HG02798 (cell line): Measurements from ENCODE around the gene ACSL6.

Experiments
- ATAC-seq: cut with Tn5 transposase; IDR thresholded peaks from one replicate; pipeline ENCODE4 v1.9.1; 2021; ENCODE audit warnings: mild to moderate bottlenecking; ENCODE audit not compliant: unreplicated experiment, poor library complexity

ACSL6 gene

DNA sequence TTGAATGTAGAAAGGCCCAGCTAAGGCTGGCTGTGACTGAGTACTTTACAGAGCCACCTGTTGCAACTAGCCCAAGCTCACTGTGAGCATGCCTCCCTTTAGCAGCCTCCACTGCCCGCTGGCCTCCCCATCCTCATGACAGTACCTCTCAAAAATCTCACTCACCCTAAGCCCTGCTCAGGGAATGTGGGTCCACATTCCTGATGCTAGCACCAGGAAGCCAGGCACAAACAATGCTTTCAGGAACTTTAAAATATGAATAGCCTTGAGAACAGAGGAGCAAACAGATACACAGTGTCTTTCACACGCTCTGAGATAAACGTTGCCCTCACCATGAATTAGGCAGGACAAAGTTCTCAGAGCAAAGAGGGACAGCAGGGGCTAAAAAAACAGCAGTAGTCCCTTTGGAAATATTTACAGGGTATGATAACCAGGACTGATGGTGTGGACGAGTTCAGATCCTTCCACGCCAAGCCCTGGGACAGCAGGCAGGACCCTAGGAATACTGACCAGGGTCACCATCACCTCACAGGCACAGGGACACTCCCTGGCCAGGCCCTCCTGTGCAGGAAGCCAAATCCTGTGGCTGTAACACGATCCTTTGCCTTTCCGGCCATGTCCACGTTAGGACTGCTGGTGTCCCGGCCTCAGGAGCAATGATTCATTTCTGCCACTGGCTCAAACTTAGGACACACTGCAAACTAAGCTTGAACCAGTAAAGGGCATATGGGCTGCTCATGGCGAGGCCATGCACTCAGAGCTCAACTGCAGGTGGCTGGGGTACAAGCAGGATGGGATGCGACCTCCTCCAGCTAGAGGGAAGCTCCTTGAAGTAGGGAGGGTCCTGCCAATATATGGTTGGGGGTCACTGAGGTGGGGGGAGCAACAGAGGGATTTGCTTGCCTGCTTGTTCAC lies 9.6 kb downstream of the ACSL6 start:
- no peak for ATAC-seq

DNA sequence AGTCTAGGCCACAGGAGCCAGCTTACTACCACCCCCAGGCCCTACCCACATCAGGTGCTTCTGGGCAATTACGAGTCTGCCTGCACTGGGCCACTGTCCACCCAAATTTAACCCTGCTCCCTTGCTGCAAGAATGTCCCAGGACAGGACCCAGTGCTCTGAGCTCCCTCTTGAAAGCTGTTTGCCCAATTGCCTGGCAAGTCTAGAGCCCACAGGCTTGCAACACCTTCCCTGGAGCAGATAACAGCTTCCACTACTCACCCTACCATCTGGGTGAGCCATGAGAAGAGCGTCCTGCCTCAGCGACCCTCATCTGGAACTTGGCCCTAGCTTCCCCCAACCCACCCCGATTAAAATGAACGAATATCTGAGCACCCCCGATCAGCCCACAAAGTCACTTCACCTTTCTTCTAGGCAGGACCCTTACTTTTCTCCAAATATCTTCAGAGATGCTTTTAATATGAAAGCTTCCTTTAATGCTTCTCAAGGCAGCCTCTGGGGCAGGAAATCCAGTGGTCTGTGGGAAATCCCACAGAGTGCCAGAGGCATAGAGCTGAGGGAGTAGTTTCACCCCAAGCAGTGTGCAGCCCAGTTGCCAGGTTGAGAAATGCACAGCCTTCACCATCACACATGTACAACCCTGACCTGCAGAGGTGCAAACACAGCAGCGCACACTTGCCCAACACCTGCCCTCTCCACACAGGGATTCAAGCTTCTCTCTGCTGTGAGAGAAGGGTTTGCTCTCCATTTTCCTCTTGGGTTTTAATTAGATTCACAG lies 10.6 kb downstream of the ACSL6 start:
- no peak for ATAC-seq

DNA sequence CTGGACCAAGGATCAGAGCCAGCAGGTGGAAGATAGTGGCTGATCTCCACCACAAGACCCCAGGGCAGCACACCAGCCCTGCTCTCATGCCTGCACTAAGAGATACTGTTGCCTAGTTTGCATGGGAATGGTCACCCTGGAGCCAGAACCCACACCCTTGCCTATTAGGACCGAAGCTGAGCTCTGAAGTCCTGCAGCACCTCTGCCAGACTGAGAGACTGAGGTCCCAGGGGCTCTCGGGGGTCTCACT lies 11.3 kb downstream of the ACSL6 start:
- ATAC-seq: no peak

DNA sequence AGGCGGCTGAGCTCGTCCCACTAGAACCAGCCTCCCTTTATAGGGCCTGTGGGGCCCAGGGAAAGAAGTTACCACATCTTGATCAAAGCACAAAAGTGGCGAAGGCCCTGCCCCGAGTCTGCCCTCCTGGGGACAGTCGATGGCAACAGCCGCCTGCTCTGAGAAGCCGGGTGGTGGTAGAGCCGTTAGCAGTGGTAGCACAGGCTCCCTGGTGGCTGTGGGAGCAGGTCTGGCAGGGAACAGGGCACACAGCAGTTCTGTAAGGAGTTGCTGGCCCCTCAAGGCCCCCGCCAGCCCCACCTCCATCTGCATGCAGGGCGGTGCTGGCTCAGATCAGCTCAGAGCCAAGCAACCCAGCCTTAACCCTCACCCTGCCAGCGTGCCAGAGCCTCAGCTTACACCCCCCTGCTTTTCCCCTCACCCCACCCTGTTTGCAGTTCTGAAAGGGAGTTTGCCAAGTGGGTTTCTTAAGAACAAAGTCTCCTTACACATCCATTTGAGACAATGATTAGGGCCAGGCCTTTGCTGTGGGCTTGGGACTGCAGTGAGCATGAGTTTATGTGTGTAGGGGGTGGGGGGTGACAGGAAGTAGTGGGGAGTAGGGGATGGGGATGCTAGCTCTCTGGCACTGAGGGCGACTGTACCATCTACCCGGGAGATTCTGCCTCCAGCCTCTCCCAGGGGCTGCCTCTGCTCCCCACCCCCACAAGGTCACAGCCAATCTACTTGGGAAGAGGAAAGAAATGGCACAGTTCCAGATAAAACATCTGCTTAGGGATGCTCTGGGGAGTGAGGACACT lies 11.8 kb downstream of the ACSL6 start:
- ATAC-seq: no peak

DNA sequence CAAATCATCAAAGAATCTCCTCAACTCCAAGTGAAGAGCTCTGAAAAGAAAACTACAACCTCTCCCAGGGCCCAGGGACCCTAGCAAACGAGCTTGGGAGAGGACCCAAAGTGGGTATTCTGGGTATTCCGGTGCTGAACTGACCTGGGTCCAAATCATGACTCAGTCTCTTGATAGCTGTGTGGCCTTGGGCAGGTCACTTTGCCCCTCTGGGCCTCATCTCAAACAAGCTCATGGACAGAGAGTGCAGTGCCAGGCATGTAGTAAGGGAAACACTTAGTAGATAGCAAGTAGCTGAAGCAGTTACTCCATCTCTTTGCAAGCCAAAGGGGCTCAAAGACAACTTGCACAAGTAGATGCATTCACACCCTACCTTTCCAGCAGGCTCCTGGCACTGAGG lies 12.4 kb downstream of the ACSL6 start:
- no peak for ATAC-seq

DNA sequence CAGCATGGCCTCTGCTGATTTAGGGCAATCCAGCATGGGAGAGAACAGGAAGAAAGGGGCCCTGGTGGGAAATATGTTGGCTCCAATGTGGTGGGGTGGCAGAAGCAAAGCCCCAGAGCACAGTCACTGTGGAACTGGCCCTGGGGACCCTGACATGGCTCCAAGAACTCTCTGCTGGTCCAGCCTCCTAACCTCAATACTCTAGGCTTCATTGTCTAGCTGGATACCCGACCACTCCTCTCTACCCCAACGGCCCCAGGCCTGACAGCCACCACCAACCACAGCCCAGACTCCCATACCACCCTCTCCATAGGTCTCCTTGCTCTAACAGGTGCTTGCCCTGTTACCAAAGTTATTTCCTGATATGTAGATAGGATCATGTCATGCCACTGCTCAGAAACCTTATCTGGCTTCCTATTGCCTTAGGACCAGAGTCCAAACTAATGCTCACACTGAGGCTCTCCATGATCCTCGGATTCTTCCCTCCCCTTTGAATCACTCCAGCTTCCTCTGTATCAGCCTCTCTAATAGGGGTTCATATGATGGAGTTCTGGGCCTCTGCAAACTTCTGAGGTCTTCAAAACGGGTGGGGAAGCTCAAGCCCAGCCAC lies 12.9 kb downstream of the ACSL6 start:
- ATAC-seq: no peak

DNA sequence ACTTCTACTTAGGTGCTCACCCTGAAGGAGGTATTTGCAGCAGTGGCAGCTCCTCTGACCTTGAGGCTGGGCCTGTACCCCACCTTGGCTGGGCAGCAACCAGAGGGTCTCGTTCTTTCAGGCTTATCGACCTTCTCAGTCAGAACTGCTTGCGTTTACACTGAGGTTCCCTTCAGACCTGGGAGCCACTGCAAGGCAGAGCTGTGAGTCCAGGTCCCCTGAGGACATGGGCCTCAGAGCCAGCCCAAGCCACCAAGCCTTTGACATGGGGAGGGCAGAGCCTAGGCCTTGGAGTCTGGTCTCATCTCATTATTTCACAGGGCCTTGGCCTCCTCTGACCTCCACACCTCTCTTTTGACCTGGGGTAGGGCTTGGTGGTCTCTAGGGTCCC lies 13.7 kb downstream of the ACSL6 start:
- ATAC-seq: no peak

DNA sequence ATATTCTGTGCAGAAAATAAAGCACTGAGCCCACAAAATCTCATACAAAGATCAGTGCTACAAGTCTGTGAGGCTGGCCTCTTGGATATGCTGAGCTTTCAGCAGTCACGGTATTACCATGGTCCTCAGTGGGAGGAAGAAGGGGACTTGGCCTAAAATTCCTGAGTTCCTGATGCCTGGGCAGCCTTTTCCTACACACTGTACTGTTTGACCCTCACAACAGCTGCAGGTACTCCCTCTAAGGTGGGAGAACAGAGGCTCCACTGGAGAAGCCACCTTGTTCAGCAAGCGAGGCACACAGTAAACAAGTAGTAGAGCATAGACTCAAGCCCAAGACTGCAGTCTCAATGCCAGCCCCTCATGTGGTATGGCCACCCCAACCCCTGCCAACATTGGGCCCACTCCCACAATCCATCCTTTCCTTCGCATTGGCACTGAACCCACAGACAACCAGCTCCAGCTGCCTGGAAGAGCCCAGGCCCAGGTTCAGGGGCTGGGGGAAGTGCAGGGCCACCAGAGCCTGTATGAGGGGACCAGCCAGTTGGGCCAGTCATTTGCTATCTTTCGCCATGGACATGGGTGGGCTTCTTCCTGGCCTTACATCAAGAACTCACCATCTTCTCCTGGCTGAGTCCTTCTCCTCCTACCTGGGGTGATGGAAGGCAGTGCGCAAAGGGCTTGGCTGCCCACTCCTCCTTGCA lies 14.3 kb downstream of the ACSL6 start:
- ATAC-seq: no peak

DNA sequence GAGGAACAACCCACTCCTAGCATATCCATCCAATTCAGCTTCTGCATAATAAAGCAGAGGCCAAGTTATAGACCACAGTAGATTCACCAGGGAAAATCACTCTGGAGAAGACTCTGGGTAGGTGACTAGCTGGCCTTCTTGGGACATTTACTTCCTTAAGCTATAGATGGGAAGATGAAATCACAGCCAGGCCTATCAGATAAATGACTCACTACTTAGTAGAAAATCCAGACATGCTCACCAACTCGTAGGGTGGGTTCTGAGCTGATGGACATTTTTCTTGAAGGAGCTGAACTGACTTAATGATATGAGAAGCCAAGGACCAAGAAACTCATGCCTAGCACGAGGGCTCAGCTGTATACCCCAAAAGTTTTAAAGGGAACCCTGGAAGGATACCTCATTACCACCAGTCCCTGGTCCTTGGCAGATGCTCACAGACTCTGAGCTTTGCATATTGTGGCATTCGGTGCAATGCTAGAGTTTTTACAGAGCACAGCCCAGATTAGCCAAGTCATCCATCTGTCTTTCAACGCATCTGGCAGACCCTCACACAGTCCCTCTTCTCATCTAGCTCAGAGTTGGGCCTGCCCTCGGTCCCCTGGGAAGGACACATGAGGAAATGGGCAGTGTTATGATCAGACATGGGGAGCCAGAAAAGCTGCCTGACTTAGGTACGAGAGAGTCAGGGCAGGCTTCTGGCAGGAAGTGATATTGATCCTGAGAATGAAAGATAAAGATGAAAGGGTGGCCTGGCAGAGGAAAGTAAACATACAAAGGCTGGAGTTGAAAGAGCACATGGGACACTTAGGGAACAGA lies 15.0 kb downstream of the ACSL6 start:
- no peak for ATAC-seq

DNA sequence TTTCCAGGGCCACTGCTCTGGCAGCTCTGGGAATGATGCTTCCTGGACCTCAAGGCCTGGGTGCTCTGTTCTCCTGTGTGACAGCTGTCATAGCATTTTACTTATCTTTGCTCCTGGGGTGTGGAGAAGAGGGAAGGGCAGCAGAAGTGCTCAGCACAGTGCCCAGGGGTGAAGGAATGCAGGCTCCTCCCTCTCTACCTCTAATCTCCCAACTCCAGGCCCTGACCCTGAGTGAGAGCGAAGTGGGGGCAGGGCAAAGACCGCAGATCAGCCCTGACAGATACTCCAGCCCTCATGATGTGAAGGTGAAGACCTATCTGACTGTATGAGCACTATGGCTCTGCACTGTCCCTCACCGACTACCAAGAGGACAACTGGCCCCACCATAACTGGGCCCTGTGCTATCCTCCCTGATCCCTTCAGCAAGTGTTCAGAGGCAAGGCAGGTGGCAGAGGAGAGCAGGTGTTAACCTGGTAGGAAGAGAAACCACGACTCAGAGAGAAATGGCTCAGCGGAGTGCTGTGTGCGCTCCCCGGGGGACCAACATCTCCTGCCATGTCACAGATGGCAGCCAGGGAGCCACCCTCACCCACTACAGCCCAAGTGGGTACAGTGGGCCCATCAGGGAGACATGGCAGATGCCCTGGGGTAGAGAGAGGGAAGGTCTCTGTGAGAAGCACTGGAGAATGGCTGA lies 16.8 kb downstream of the ACSL6 start:
- ATAC-seq: no peak

DNA sequence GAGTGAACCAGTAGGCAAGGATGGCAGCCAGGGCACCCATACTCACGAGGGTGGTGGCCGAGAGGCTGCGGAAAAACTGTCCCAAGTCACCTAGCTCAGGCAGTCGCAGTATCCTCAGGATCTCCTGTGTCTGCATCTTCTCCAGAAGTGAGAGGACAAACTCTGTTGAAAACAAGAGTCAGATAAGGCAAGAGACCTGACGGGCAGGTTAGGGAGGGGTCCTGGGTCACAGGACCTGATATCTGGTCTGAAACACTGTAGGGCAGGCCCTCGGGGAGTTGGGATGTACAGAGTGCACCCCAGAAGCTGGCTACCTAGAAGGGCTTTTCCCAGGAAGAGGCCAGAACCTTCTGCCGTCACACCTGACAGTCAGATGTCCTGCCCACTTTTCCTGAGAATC lies 17.4 kb downstream of the ACSL6 start:
- ATAC-seq: no peak

DNA sequence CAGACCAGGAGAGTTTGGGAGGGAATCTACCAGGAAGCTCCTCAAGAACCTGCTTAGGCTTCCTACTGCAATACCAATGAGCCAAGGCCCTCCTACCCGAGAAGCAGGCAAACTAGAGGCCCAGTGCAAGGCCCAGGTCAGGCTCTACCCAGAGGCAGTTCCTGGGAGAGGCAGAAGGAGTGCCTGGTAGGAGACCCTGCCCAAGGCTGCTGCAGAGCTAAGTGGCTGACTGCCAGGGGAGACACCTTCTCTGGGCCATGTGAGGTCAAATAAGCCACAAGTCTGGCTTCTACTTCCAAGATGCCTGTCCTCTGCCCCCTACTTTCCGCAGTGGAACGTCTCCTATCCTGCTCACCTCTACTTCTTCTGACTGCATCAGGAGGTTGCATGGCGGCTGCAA lies 17.8 kb downstream of the ACSL6 start:
- no peak for ATAC-seq

DNA sequence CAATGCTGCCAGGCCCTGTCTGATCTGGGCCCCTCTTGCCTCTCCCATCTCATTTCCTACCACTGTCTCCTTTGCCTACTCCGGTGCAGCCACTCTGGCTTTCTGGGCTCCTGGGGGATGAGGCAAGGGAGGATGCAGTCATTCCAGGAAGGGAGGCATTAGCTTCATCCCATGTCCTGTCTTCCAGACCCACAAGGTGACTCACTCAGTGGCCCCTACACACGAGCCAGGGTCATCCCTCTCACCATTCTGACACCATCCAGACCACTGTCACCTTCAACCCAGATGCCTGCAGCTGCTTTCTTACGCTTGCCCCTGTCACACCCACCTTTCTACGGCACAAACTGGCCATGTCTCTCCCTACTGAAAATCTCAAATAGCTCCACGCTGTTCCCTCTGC lies 19.1 kb downstream of the ACSL6 start:
- no peak for ATAC-seq

DNA sequence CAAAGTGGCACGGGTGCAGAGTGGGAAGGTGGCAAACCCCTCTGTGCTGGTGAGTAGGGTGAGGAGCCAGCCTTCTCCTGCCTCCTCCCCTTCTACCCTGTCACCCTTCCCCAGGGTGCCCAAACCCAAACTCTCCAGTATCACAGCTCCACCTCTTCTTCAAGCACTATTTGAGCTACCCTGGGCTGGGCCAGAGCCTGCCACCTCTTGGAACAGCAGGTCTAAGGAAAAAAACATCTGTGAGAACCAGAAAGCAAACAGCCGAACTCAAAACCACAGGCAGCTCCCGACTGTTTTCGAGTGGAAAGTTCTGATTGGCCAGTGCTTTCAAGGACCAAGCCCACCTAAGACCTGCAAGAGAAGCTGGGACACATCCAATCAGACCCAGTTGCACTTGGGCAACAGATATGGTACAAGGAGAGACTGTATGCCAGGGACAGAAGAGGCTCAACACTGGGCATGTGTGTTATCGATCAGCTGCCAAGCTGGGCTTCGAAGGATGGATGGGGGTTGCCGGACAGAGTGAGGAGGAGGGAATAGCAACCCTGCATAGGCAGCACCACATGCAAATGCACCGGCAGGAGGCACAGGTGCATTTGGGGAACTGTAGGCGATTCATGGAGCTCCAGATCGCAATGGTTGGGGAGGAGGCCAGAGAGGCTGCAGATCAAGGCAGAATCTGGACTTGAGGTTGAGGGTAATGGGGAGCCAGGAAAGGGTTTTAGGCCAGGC lies 19.7 kb downstream of the ACSL6 start:
- no peak for ATAC-seq

DNA sequence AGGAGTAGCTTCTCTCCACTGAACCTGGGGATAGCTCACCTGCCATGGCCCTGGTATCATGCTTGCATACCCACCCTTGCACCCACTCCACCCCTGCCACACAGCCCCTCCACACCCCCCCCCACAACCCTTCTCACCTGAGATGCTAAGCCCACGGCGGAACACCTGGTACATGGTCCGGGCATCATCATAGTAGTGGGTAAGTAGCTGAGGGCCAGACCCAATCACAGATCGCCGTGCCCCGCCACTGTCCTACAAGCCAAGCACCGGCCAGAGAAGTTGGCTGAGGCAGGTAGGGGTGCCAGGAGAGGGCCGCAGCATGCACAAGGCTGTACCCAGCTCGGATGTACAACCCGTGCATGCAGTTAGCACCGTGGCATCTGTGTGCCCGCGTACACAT lies 20.7 kb downstream of the ACSL6 start:
- ATAC-seq: no peak

DNA sequence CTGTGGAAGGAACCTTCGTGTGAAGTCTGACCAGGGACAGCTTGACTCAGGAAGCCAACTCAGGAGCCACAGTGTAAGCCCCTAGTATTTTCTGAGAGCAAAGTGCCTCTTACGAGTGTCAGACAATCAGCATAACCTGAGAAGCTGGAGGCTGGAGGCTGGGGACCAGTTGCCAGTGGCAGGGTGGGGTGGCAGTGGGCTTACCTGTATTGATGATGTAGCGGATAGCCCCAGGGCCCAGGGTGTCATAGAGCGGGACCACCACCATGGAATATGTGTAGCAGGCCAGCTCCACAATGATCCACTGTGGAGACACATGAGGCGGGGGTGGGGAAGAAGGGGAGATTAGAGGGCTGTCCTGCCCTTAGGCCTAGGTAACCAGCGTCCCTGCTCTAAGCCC lies 22.9 kb downstream of the ACSL6 start:
- ATAC-seq: no peak

DNA sequence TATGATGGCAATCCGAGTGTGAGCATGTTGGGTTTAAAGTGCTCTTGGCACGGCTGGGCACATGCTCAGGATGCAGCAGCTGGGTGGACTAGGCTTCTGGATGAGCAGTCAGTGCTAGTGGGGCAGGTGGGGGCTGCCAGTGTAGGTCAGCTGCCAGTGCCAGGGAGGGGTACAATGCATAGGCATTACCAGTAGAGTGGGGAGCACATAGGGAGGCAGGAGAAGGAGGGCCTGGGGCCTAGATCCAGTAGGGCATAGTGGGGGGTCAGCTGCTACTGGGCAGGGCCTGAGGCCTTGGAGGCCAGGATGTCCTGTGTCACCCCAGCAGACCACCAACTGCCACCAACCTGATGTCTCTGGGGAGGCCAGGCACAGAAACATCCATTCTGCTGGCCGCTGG lies 24.2 kb downstream of the ACSL6 start:
- ATAC-seq: no peak
